Adrenal gland (tissue), 12 donors: Measurements from ENCODE around the gene NLRP11. TPM values are rescaled to one million over a fixed set of nuclear protein-coding genes. Genes with fewer than 3 reads are reported as not detected.

Source experiments
- DNase-seq, 7 donors: peaks; one replicate each; pipeline ENCODE4 v3.0.0-alpha.2; 2019 to 2020
- H3K27ac ChIP-seq, 5 donors: fragments of 200-600 bp; sonication (generic) in 4 of 5; 1 replicate in 3 of 5; 2 replicates in 2 of 5; pipeline versions ENCODE4 v1.5.1 to v1.8.0; 2016 to 2020; ENCODE audit warnings: mild to moderate bottlenecking in 1 of 5
- H3K27me3 ChIP-seq: fragments of 200-600 bp; 2 replicates; pipeline ENCODE4 v1.8.0; 2021
- H3K36me3 ChIP-seq, 2 donors: fragments of 200-600 bp; replicated peaks in 1 of 2; 1 replicate in 1 of 2; 2 replicates in 1 of 2; pipeline versions ENCODE4 v1.5.1 to v1.8.0; 2018 to 2022
- H3K4me1 ChIP-seq, 2 donors: fragments of 200-600 bp; replicated peaks in 1 of 2; 1 replicate in 1 of 2; 2 replicates in 1 of 2; pipeline versions ENCODE4 v1.5.1 to v1.8.0; 2018 to 2021
- H3K4me3 ChIP-seq, 4 donors: fragments of 200-600 bp; sonication (generic) in 3 of 4; one replicate each; pipeline ENCODE4 v1.5.1; 2016 to 2018
- H3K9me3 ChIP-seq, 3 donors: fragments of 200-600 bp; sonication (generic) in 1 of 3; replicated peaks in 1 of 3; 1 replicate in 2 of 3; 2 replicates in 1 of 3; pipeline versions ENCODE4 v1.5.1 to v1.8.0; 2016 to 2021
- POLR2A ChIP-seq, 2 donors: fragments of 450-650 bp; IDR thresholded peaks; one replicate each; pipeline ENCODE4 v1.6.1; 2017; ENCODE audit warnings: antibody characterized with exemption in 2 of 2, mild to moderate bottlenecking in 2 of 2, moderate library complexity in 1 of 2
- WGBS, 4 donors: extraction: QIAGEN DNeasy Blood & Tissue Kit in 2 of 4; methylation state at CpG; one replicate each; pipeline versions ENCODE4 v1.1.5 to v1.1.7; 2013 to 2017; 5-methylcytosine and 5-hydroxymethylcytosine counted together
- intact Hi-C, 2 donors: fragments of 100-400 bp; cut with DNase I; formaldehyde crosslinking; loops; one replicate each; pipeline versions ENCODE4 v1.14.1 to v1.15.0; 2022 to 2023
- polyA plus RNA-seq, 3 donors: library from polyadenylated mRNA; stranded (reverse); fragments of 200-250 nt in 2 of 3; fragments of 350-450 nt in 1 of 3; fragmentation: Illumina TruSeq in 1 of 3; extraction: RNeasy Lipid Tissue Mini Kit (QIAGEN cat#74804) in 1 of 3; gene quantifications; one replicate each; pipeline ENCODE4 v1.2.3, GENCODE V29; 2013 to 2014
- total RNA-seq, 9 donors: library from RNA; depleted of rRNA in 4 of 9; stranded (reverse); fragments of >200 nt in 4 of 9; fragments of 120-200 nt in 1 of 9; fragmentation: NEBNext Ultra II Directional in 1 of 9; extraction: Animal tissue kit (Norgen Biotek cat#: 25700) in 1 of 9; gene quantifications; one replicate each; pipeline versions ENCODE4 v1.1.0 to v1.2.4, GENCODE V29; 2013 to 2023
- TF ChIP-seq, protein P1 (sequence below), 6 experiments: fragments of 450-650 bp in 4 of 6; fragments of 200-600 bp in 2 of 6; sonication (generic) in 1 of 6; IDR thresholded peaks; 1 replicate in 5 of 6; 2 replicates in 1 of 6; pipeline versions ENCODE4 v1.5.1 to v1.8.0; 2016 to 2021; ENCODE audit warnings: antibody characterized with exemption in 6 of 6, mild to moderate bottlenecking in 2 of 6, moderate library complexity in 1 of 6
- donor health status: healthy with polysubstance abuse.
- donor health status: Bipolar disorder and iron deficiency.
- donor health status: DM: yes; HTN: yes; CAD: no.
- donor health status: DM: no; HTN: no; CAD: no.
- donor health status: DM: no; HTN: no; CAD: no.
- donor health status: DM: yes; HTN: yes; CAD: no.

NLRP11 gene
- total and polyA plus RNA-seq, 12 donors: 0.06 to 0.11 TPM; not detected in 10

DNA sequence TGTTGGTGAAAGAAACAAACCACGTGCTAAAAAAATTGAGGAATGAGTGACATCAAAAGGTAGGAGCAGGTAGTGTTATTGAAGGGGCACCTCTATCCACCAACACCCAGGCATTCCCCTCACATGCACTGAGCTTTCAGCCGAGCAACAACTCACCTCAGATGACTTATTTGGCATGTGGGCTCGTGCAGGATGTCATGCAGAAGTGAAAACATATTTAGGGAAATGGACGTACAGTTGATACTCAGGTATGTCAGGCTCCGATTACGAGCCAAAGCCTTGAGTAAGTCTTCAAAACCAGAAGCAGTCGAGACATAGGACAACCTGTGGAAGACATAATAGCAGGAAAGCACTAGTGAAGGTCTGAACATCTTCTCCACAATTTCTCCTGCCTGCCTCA lies 30.4 kb downstream of the NLRP11 start:
- H3K27ac ChIP-seq: no peak overlapping the region
- H3K9me3 ChIP-seq: no peaks in the 10 kb centered on the region
- intact Hi-C loops: loop anchor here in 1 of 2 donors (10.0 kb wide), 1 partner anchor 287 kb away; no protein-coding TSS in a partner anchor
- H3K27me3 ChIP-seq: peaks cover 3% of the 10 kb centered on the region
- no peak overlapping the region for H3K4me3 ChIP-seq
- no peak for TF ChIP-seq POLR2A (IDR thresholded peaks at IDR 0.05)
- TF ChIP-seq, protein P1, sequence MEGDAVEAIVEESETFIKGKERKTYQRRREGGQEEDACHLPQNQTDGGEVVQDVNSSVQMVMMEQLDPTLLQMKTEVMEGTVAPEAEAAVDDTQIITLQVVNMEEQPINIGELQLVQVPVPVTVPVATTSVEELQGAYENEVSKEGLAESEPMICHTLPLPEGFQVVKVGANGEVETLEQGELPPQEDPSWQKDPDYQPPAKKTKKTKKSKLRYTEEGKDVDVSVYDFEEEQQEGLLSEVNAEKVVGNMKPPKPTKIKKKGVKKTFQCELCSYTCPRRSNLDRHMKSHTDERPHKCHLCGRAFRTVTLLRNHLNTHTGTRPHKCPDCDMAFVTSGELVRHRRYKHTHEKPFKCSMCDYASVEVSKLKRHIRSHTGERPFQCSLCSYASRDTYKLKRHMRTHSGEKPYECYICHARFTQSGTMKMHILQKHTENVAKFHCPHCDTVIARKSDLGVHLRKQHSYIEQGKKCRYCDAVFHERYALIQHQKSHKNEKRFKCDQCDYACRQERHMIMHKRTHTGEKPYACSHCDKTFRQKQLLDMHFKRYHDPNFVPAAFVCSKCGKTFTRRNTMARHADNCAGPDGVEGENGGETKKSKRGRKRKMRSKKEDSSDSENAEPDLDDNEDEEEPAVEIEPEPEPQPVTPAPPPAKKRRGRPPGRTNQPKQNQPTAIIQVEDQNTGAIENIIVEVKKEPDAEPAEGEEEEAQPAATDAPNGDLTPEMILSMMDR (IDR thresholded peaks at IDR 0.05): no peak
- no peaks in the 10 kb centered on the region for H3K36me3 ChIP-seq
- DNase-seq: no peak
- 57 to 68% (median 64%) methylated on average over 7 of the region's 7 CpGs for WGBS, 4 donors
- no peaks in the 10 kb centered on the region for H3K4me1 ChIP-seq

DNA sequence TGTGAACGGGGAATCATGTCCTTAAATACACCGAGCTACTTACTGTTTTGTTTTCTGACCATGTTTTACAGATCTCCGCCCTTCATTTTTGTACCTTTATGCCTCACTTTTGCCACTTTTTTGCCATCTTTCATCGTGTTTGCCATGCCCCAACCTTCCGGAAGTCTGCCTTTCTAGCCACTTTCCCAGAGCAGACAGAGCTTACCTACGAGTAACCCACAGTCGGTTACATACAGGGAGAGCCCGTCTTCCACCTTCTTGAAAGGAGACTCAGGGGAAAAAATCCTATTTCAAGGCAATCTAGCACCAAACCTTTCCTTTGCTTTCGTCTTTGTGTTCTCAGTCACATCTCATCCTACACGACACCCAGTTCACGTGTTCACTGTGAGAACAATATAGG lies 36.8 kb downstream of the NLRP11 start:
- 79 to 91% (median 85%) methylated on average over 11 of the region's 11 CpGs for WGBS, 4 donors
- TF ChIP-seq POLR2A (IDR thresholded peaks at IDR 0.05): no peak
- TF ChIP-seq, protein P1 (IDR thresholded peaks at IDR 0.05): no peak

DNA sequence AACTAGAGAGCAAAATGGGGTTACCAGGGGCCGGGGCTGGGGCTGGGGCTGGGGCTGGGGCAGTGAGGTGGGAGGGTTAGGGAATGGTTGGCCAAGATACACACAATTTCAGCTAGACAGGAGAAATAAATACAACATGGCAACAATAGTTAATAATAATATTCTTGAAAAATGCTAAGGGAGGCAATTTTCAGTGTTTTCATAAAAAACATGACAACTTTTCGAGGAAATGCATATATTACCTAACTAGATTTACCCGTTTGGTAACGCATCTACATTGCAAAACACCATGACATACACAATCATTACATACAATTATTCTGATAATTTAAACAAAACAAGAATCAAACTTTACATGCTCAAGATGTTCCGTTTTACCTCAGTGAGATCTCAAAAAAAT lies 50.7 kb downstream of the NLRP11 start:
- intact Hi-C loops: no loop called here

More for the DNA sequence above, 36.8 kb downstream of the NLRP11 start:
- Histone ChIP-seq H3K9me3 (no peaks in the 10 kb centered on the region), H3K27ac (no peak overlapping the region), H3K4me1 (no peaks in the 10 kb centered on the region), H3K36me3 (no peaks in the 10 kb centered on the region), H3K4me3 (no peak overlapping the region), H3K27me3 (peaks cover 3% of the 10 kb centered on the region)
- intact Hi-C loops: no loop called here
- no peak for DNase-seq

DNA sequence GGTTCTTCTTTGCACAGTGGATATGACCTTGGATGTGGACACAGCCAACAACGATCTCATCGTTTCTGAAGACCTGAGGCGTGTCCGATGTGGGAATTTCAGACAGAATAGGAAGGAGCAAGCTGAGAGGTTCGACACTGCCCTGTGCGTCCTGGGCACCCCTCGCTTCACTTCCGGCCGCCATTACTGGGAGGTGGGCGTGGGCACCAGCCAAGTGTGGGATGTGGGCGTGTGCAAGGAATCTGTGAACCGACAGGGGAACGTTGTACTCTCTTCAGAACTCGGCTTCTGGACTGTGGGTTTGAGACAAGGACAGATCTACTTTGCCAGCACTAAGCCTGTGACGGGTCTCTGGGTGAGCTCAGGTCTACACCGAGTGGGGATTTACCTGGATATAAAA lies 53.5 kb downstream of the NLRP11 start:
- WGBS, 4 donors: 68 to 75% (median 69%) methylated on average over 14 to 16 of the region's 16 CpGs
- TF ChIP-seq, protein P1 (IDR thresholded peaks at IDR 0.05): no peak
- no peak for TF ChIP-seq POLR2A (IDR thresholded peaks at IDR 0.05)
- intact Hi-C loops: no loop called here
- no peaks in the 10 kb centered on the region for H3K9me3 ChIP-seq
- DNase-seq: no peak
- no peak overlapping the region for H3K27ac ChIP-seq
- no peaks in the 10 kb centered on the region for H3K4me1 ChIP-seq
- H3K36me3 ChIP-seq: no peaks in the 10 kb centered on the region
- H3K27me3 ChIP-seq: peaks cover 32% of the 10 kb centered on the region
- no peak overlapping the region for H3K4me3 ChIP-seq

More for the DNA sequence above, 50.7 kb downstream of the NLRP11 start:
- no peak overlapping the region for H3K27ac ChIP-seq
- DNase-seq: no peak
- no peaks in the 10 kb centered on the region for H3K9me3 ChIP-seq
- no peaks in the 10 kb centered on the region for H3K4me1 ChIP-seq
- WGBS, 4 donors: 62 to 78% (median 69%) methylated on average over 5 of the region's 5 CpGs
- TF ChIP-seq, protein P1 (IDR thresholded peaks at IDR 0.05): no peak
- TF ChIP-seq POLR2A (IDR thresholded peaks at IDR 0.05): no peak
- no peak overlapping the region for H3K4me3 ChIP-seq
- no peaks in the 10 kb centered on the region for H3K36me3 ChIP-seq
- H3K27me3 ChIP-seq: peaks cover 24% of the 10 kb centered on the region
